Measurements from ENCODE around the gene YWHAB. TPM values are rescaled to one million over a fixed set of nuclear protein-coding genes. Genes with fewer than 3 reads are reported as not detected.

The YWHAB gene
- total RNA-seq (2013; cell fraction: nucleolus; rRNA removed), result 50.2 and 53.0 TPM in 2 replicates
- 63.5 and 73.2 TPM in 2 replicates for total RNA-seq (2014; rRNA removed)
- 81.9 and 84.6 TPM in 2 replicates for total RNA-seq (2014; rRNA removed; fragmentation: Illumina TruSeq; extraction: Trizol)
- 185 and 195 TPM in 2 replicates for total RNA-seq (2021)
- polyA plus RNA-seq (2011; ENCODE audit: low read depth), result 74.9 TPM
- polyA plus RNA-seq (2011; rRNA removed), result 99.1 and 111 TPM in 2 replicates
- 51.3 and 64.8 TPM in 2 replicates for polyA plus RNA-seq (2011; cell fraction: cytosol; rRNA removed)
- 33.8 and 45.5 TPM in 2 replicates for polyA plus RNA-seq (2011; cell fraction: nucleus; rRNA removed)
- polyA plus RNA-seq (2012), result 91.9 and 107 TPM in 2 replicates
- polyA plus RNA-seq (2014; fragmentation: Illumina TruSeq; extraction: Trizol), result 170 and 195 TPM in 2 replicates
- 100 to 1,000 TPM; 136 to 153 TPM for polyA plus RNA-seq (2014; fragmentation: Nextera tagmentation; extraction: Ambion mirVana)
- 76.9 and 77.5 TPM in 2 replicates for polyA plus RNA-seq (2014; rRNA removed)
- 100 to 1,000 TPM; 307 to 323 TPM for polyA plus RNA-seq (2016; fragmentation: Nextera tagmentation; extraction: Ambion mirVana)
- 38.3 and 45.1 TPM in 2 replicates for polyA minus RNA-seq (2011; rRNA and poly(A)+ RNA removed)
- polyA minus RNA-seq (2011; cell fraction: cytosol; rRNA and poly(A)+ RNA removed), result 26.9 and 33.3 TPM in 2 replicates
- 16.7 and 24.7 TPM in 2 replicates for polyA minus RNA-seq (2011; cell fraction: nucleus; rRNA and poly(A)+ RNA removed)
- percentile 97 among the genes with signal in this experiment for Bru-seq, nascent RNA
- BruChase-seq, experiment 1, labeled RNA remaining after a 6-hour chase, result percentile 98 among the genes with signal in this experiment
- BruChase-seq, experiment 2, labeled RNA remaining after a 2-hour chase, result percentile 95 among the genes with signal in this experiment
- long read RNA-seq, experiment 1, transcript YWHAB-201 (6 exons, 3,049 nt), result major isoform, 72 of 95 reads
- long read RNA-seq, experiment 1, transcript YWHAB-202 (7 exons, 3,109 nt), result minor isoform, 8 of 95 reads
- long read RNA-seq, experiment 1, partial matches to known transcripts, result 3 of 95 reads
- long read RNA-seq, experiment 1, other reads (novel, unspliced or antisense), result 12 of 95 reads
- long read RNA-seq, experiment 2, transcript YWHAB-202 (7 exons, 3,109 nt), result minor isoform, 25 of 404 reads
- long read RNA-seq, experiment 2, transcript YWHAB-201 (6 exons, 3,049 nt), result major isoform, 275 of 404 reads
- long read RNA-seq, experiment 2, partial matches to known transcripts, result 22 of 404 reads
- long read RNA-seq, experiment 2, other reads (novel, unspliced or antisense), result 82 of 404 reads

DNA sequence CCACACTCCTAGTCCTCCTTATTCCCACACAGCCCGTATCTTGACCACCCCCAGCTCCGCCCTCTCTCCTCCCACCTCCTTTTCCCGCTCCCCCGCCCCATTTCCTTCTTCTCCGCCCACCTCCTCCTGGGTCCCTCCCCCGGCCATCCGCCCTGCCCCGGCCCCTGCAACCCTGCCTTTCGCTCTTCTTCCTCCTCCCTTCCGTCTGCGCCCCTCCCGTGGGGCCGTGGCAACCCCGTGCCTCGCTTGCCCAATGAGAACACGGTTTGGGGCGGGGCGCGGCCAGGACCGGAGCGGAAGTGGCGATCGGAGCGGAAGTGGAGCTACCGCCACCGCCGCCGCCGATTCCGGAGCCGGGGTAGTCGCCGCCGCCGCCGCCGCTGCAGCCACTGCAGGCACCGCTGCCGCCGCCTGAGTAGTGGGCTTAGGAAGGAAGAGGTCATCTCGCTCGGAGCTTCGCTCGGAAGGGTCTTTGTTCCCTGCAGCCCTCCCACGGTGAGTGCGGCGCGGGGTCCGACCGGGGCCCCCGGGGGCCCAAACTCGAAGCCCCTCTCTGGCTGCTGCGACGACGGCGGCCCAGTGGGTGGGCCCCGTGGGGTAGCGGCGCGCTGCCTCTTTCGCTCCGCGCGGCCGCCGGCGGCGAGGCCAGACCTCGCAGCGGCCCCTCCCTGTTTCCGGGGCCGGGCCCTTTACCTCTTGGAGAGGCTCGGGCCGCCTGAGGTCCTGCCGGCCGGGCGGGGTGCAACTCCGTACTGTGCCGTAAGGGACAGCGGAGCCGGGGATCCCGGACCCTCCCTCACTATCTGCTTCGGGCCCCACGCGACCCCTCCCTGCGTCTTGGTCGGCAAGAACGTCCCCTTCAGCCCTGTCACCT lies at the start of gene YWHAB:
Gene YWHAB (plus strand): TSS at position 314 of the 874 bp plus-strand sequence. CDS start 15,829 bp downstream, outside the sequence.
- H4K20me1 ChIP-seq (ENCODE audit: control insufficient read depth, insufficient read depth), result peaks cover 8% of the 10 kb centered on the region
- ChIA-PET SMC1A (ENCODE audit: uncharacterized antibody, unreplicated experiment) (interaction anchor here (0.8 kb wide), 1 partner anchor 18 kb away, joined by 3 read pairs; no protein-coding TSS in a partner anchor), RAD21 (ENCODE audit: unreplicated experiment) (interaction anchor here (1.2 to 1.9 kb wide), 5 partner anchors 19 to 299 kb away, joined by 3 to 5 read pairs (median 4); partner anchors contain the start of genes PABPC1L and TOMM34), CTCF (interaction anchor here (0.6 to 0.7 kb wide), 2 partner anchors 79 to 138 kb away, joined by 3 read pairs; no protein-coding TSS in a partner anchor), POLR2A (interaction anchor here (0.5 to 2.0 kb wide), 8 partner anchors 13 to 1049 kb away, joined by 3 to 8 read pairs (median 4); partner anchors contain the start of genes PABPC1L, PCIF1 and TOMM34)
- in situ Hi-C loops (cut with MboI), result no loop called here
- H3K79me2 ChIP-seq (ENCODE audit: control insufficient read depth, insufficient read depth, low read length), result peaks cover 53% of the 10 kb centered on the region
- FAIRE-seq (no peak), ATAC-seq (peak; percentile 97), DNase-seq (ENCODE audit: low read depth, low spot score) (peak; percentile 89)
- H3K36me3 ChIP-seq (ENCODE audit: control insufficient read depth in 2 of 2, insufficient read depth in 2 of 2, low read length in 1 of 2), result peaks cover 0 to 8% of the 10 kb centered on the region in 2 experiments; a peak in 2 of 4 replicates
- H3K9ac ChIP-seq (ENCODE audit: control insufficient read depth, insufficient read depth, low read length), result peak within 1 kb of the TSS; percentile 97
- H3K9me3 ChIP-seq (replicated peaks; ENCODE audit: control insufficient read depth, insufficient read depth, low read length), result no peaks in the 10 kb centered on the region
- H3K27me3 ChIP-seq (replicated peaks in 1 of 2; ENCODE audit: control insufficient read depth in 2 of 2, insufficient read depth in 2 of 2, low read length in 1 of 2), result no peaks in the 10 kb centered on the region
- H3K4me3 ChIP-seq, result peak within 1 kb of the TSS; percentile 97
- intact Hi-C loops (cut with micrococcal nuclease; ENCODE audit: unreplicated experiment), result no loop called here
- BruUV-seq (replicated peaks), result no TSS peak
- H3K4me2 ChIP-seq (ENCODE audit: control insufficient read depth, insufficient read depth), result peak within 1 kb of the TSS; percentile 95
- H3K4me1 ChIP-seq (ENCODE audit: control insufficient read depth, insufficient read depth, low read length), result peaks cover 17% of the 10 kb centered on the region
- H2AFZ ChIP-seq (ENCODE audit: control insufficient read depth, low read depth, low read length), result peak within 1 kb of the TSS; percentile 75
- H3K27ac ChIP-seq (ENCODE audit: control insufficient read depth, insufficient read depth), result peak within 1 kb of the TSS; percentile 92
- WGBS (ENCODE audit: insufficient coverage, insufficient replicate concordance, low lambda C conversion rate, missing lambda C conversion rate), result under 1% methylated on average over 69 of the region's 88 CpGs
- TF ChIP-seq SIX5 (IDR thresholded peaks at IDR 0.05; ENCODE audit: low read depth, low read length, severe bottlenecking), result no peak
- TF ChIP-seq HDGF (IDR thresholded peaks at IDR 0.05), result peak; percentile 100
- no peak for TF ChIP-seq POU2F2 (IDR thresholded peaks at IDR 0.05; ENCODE audit: borderline replicate concordance, low read depth, low read length)
- TF ChIP-seq ZNF622 (IDR thresholded peaks at IDR 0.05), result no peak
- TF ChIP-seq, protein P1, sequence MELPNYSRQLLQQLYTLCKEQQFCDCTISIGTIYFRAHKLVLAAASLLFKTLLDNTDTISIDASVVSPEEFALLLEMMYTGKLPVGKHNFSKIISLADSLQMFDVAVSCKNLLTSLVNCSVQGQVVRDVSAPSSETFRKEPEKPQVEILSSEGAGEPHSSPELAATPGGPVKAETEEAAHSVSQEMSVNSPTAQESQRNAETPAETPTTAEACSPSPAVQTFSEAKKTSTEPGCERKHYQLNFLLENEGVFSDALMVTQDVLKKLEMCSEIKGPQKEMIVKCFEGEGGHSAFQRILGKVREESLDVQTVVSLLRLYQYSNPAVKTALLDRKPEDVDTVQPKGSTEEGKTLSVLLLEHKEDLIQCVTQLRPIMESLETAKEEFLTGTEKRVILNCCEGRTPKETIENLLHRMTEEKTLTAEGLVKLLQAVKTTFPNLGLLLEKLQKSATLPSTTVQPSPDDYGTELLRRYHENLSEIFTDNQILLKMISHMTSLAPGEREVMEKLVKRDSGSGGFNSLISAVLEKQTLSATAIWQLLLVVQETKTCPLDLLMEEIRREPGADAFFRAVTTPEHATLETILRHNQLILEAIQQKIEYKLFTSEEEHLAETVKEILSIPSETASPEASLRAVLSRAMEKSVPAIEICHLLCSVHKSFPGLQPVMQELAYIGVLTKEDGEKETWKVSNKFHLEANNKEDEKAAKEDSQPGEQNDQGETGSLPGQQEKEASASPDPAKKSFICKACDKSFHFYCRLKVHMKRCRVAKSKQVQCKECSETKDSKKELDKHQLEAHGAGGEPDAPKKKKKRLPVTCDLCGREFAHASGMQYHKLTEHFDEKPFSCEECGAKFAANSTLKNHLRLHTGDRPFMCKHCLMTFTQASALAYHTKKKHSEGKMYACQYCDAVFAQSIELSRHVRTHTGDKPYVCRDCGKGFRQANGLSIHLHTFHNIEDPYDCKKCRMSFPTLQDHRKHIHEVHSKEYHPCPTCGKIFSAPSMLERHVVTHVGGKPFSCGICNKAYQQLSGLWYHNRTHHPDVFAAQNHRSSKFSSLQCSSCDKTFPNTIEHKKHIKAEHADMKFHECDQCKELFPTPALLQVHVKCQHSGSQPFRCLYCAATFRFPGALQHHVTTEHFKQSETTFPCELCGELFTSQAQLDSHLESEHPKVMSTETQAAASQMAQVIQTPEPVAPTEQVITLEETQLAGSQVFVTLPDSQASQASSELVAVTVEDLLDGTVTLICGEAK (IDR thresholded peaks at IDR 0.05; ENCODE audit: borderline replicate concordance), result peak; percentile 86
- no peak for TF ChIP-seq ZNF384 (IDR thresholded peaks at IDR 0.05; ENCODE audit: borderline replicate concordance, low read depth, low read length)
- TF ChIP-seq ESRRA (IDR thresholded peaks at IDR 0.05; ENCODE audit: low read length), result no peak
- TF ChIP-seq NBN (IDR thresholded peaks at IDR 0.05), result peak; percentile 94
- TF ChIP-seq, protein P2, sequence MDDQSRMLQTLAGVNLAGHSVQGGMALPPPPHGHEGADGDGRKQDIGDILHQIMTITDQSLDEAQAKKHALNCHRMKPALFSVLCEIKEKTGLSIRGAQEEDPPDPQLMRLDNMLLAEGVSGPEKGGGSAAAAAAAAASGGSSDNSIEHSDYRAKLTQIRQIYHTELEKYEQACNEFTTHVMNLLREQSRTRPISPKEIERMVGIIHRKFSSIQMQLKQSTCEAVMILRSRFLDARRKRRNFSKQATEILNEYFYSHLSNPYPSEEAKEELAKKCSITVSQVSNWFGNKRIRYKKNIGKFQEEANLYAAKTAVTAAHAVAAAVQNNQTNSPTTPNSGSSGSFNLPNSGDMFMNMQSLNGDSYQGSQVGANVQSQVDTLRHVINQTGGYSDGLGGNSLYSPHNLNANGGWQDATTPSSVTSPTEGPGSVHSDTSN (IDR thresholded peaks at IDR 0.05; ENCODE audit: insufficient replicate concordance, low read depth, low read length), result no peak
- TF ChIP-seq MYC (IDR thresholded peaks at IDR 0.05; ENCODE audit: insufficient read depth, insufficient read length, insufficient replicate concordance, low read length, severe bottlenecking), result no peak
- no peak for TF ChIP-seq BMI1 (IDR thresholded peaks at IDR 0.05; ENCODE audit: borderline replicate concordance)
- peak; percentile 80; the same call in 1 of the 2 replicates for TF ChIP-seq RB1 (IDR thresholded peaks at IDR 0.05; ENCODE audit: borderline replicate concordance)
